H9 (cell line): ENCODE results near the gene PTPRB. TPM values are rescaled to one million over a fixed set of nuclear protein-coding genes. Genes with fewer than 3 reads are reported as not detected.

Experiments used
- DNase-seq: peaks from one replicate; pipeline ENCODE4 v3.0.0-alpha.2; 2017
- H2AFZ ChIP-seq: one replicate; pipeline ENCODE4 v1.6.1; 2013; ENCODE audit warnings: mild to moderate bottlenecking, low read length, control low read depth, moderate library complexity
- H2AK5ac ChIP-seq: 2 replicates; pipeline ENCODE4 v1.6.1; 2013; ENCODE audit warnings: low read length, control low read depth, mixed read lengths; ENCODE audit not compliant: insufficient read length
- H2BK120ac ChIP-seq: one replicate; pipeline ENCODE4 v1.6.1; 2013; ENCODE audit warnings: low read depth, mild to moderate bottlenecking, low read length, control low read depth, inconsistent platforms; ENCODE audit not compliant: poor library complexity, severe bottlenecking
- H2BK12ac ChIP-seq: 2 replicates; pipeline ENCODE4 v1.6.1; 2013; ENCODE audit warnings: low read length, control low read depth, mixed read lengths, low read depth; ENCODE audit not compliant: insufficient read length
- H2BK15ac ChIP-seq: 2 replicates; pipeline ENCODE4 v1.6.1; 2013; ENCODE audit warnings: low read depth, low read length, control low read depth
- H2BK20ac ChIP-seq: one replicate; pipeline ENCODE4 v1.6.1; 2013; ENCODE audit warnings: low read depth, mild to moderate bottlenecking, low read length, control low read depth, inconsistent platforms; ENCODE audit not compliant: poor library complexity, severe bottlenecking
- H2BK5ac ChIP-seq: 2 replicates; pipeline ENCODE4 v1.6.1; 2013; ENCODE audit warnings: low read length, control low read depth, mixed read lengths; ENCODE audit not compliant: insufficient read length
- H3K14ac ChIP-seq: 2 replicates; pipeline ENCODE4 v1.6.1; 2013; ENCODE audit warnings: low read length, control low read depth; ENCODE audit not compliant: insufficient read depth
- H3K18ac ChIP-seq: 2 replicates; pipeline ENCODE4 v1.6.1; 2013; ENCODE audit warnings: low read depth, mild to moderate bottlenecking, mixed read lengths, low read length, control low read depth; ENCODE audit not compliant: insufficient read length
- H3K23ac ChIP-seq: 2 replicates; pipeline ENCODE4 v1.6.1; 2013; ENCODE audit warnings: low read length, control low read depth, mixed read lengths, low read depth; ENCODE audit not compliant: insufficient read length
- H3K23me2 ChIP-seq: 2 replicates; pipeline ENCODE4 v1.6.1; 2013; ENCODE audit warnings: low read depth, mild to moderate bottlenecking, mixed read lengths, low read length, control low read depth; ENCODE audit not compliant: insufficient read length, poor library complexity, severe bottlenecking
- H3K27ac ChIP-seq: 2 replicates; pipeline ENCODE4 v1.5.1; 2013; ENCODE audit warnings: low read length, control low read depth, mixed read lengths, low read depth; ENCODE audit not compliant: insufficient read length
- H3K27me3 ChIP-seq: 2 replicates; pipeline ENCODE4 v1.6.1; 2013; ENCODE audit warnings: low read length, control low read depth, inconsistent platforms; ENCODE audit not compliant: insufficient read depth
- H3K4ac ChIP-seq: 2 replicates; pipeline ENCODE4 v1.6.1; 2013; ENCODE audit warnings: low read depth, mild to moderate bottlenecking, control low read depth, inconsistent platforms, low read length, moderate library complexity
- H3K4me1 ChIP-seq: 2 replicates; pipeline ENCODE4 v1.6.1; 2013; ENCODE audit warnings: low read length, control low read depth, inconsistent platforms; ENCODE audit not compliant: insufficient read depth
- H3K4me2 ChIP-seq: 2 replicates; pipeline ENCODE4 v1.6.1; 2013; ENCODE audit warnings: low read length, control low read depth, mixed read lengths; ENCODE audit not compliant: insufficient read length, insufficient read depth
- H3K56ac ChIP-seq: 2 replicates; pipeline ENCODE4 v1.6.1; 2013; ENCODE audit warnings: low read depth, mild to moderate bottlenecking, mixed read lengths, low read length, control low read depth; ENCODE audit not compliant: insufficient read length
- H3K79me1 ChIP-seq: 2 replicates; pipeline ENCODE4 v1.6.1; 2013; ENCODE audit warnings: low read depth, mild to moderate bottlenecking, moderate library complexity, low read length, control low read depth, inconsistent platforms; ENCODE audit not compliant: insufficient read depth, poor library complexity, severe bottlenecking
- H3K79me2 ChIP-seq: 2 replicates; pipeline ENCODE4 v1.6.1; 2013; ENCODE audit warnings: low read length, control low read depth, inconsistent platforms; ENCODE audit not compliant: insufficient read depth
- H3K9ac ChIP-seq: 2 replicates; pipeline ENCODE4 v1.6.1; 2013; ENCODE audit warnings: low read length, control low read depth, mixed read lengths; ENCODE audit not compliant: insufficient read length; ENCODE audit errors: extremely low read depth
- H3K9me3 ChIP-seq: one replicate; pipeline ENCODE4 v1.6.1; 2013; ENCODE audit warnings: low read depth, low read length, inconsistent platforms; ENCODE audit not compliant: control insufficient read depth
- H3T11ph ChIP-seq: one replicate; pipeline ENCODE4 v1.6.1; 2013; ENCODE audit warnings: mild to moderate bottlenecking, low read length, control low read depth, inconsistent platforms
- H4K20me1 ChIP-seq: one replicate; pipeline ENCODE4 v1.6.1; 2013; ENCODE audit not compliant: control insufficient read depth, insufficient read length, insufficient read depth
- H4K5ac ChIP-seq: 2 replicates; pipeline ENCODE4 v1.6.1; 2013; ENCODE audit warnings: low read depth, mild to moderate bottlenecking, mixed read lengths, low read length, control low read depth; ENCODE audit not compliant: insufficient read length
- H4K8ac ChIP-seq: replicated peaks from 2 replicates; pipeline ENCODE4 v1.6.1; 2013; ENCODE audit warnings: low read length, control low read depth, mixed read lengths, low read depth; ENCODE audit not compliant: insufficient read length
- H4K91ac ChIP-seq: 2 replicates; pipeline ENCODE4 v1.6.1; 2013; ENCODE audit warnings: low read depth, mild to moderate bottlenecking, moderate library complexity, mixed read lengths, low read length, control low read depth; ENCODE audit not compliant: insufficient read length
- H3K27ac Mint-ChIP-seq, 3 experiments: 2 replicates in 2 of 3; 3 replicates in 1 of 3; pipeline ENCODE4 v1.8.0; 2020 to 2021; ENCODE audit warnings: mixed read lengths in 3 of 3, mild to moderate bottlenecking in 1 of 3, moderate library complexity in 1 of 3
- H3K27me3 Mint-ChIP-seq: 2 replicates; pipeline ENCODE4 v1.8.0; 2021; ENCODE audit warnings: low read depth, mild to moderate bottlenecking, moderate library complexity, mixed read lengths
- H3K36me3 Mint-ChIP-seq, 3 experiments: 2 replicates in 2 of 3; 3 replicates in 1 of 3; pipeline ENCODE4 v1.8.0; 2020 to 2021; ENCODE audit warnings: low read depth in 3 of 3, mixed read lengths in 3 of 3; ENCODE audit not compliant: insufficient read depth in 1 of 3
- H3K4me1 Mint-ChIP-seq, 2 experiments: 2 replicates each; pipeline ENCODE4 v1.8.0; 2020; ENCODE audit warnings: mixed read lengths in 2 of 2
- H3K4me3 Mint-ChIP-seq, 2 experiments: 2 replicates in 1 of 2; 3 replicates in 1 of 2; pipeline ENCODE4 v1.8.0; 2020 to 2021; ENCODE audit warnings: mild to moderate bottlenecking in 2 of 2, mixed read lengths in 2 of 2, moderate library complexity in 1 of 2
- H3K9me3 Mint-ChIP-seq, 2 experiments: 2 replicates in 1 of 2; 3 replicates in 1 of 2; pipeline ENCODE4 v1.8.0; 2020; ENCODE audit warnings: mild to moderate bottlenecking in 2 of 2, mixed read lengths in 2 of 2, moderate library complexity in 1 of 2
- CTCF ChIP-seq: fragments of 200-600 bp; sonication (generic); conservative IDR thresholded peaks from 3 replicates; pipeline ENCODE4 v1.8.0; 2021; ENCODE audit warnings: antibody characterized with exemption, mild to moderate bottlenecking
- WGBS: extraction: QIAGEN DNeasy Blood & Tissue Kit; methylation state at CpG from one replicate; pipeline ENCODE4 v1.1.7; 2013; ENCODE audit warnings: missing lambda C conversion rate, low lambda C conversion rate, mixed read lengths; ENCODE audit not compliant: insufficient read length; ENCODE audit errors: extremely low coverage; 5-methylcytosine and 5-hydroxymethylcytosine counted together
- total RNA-seq: library from RNA; stranded (reverse); gene quantifications from 2 replicates; pipeline ENCODE4 v1.2.1, GENCODE V29; 2021

PTPRB gene
- total RNA-seq, 1 experiment from 2014 or later = 1.4 TPM

GRCh38 chr12:70619471-70620152, 17.6 kb downstream of the PTPRB start:
- TF ChIP-seq CTCF = no peak
- Histone ChIP-seq H3K4me1 (0 out of 2 replicates have a peak, but pooled peaks cover 2% of the 10 kb centered on the region), H3K18ac (no peak overlapping the region), H4K20me1 (no peaks in the 10 kb centered on the region), H2BK120ac (no peak overlapping the region), H2BK15ac (no peak overlapping the region), H2AK5ac (no peak overlapping the region), H3K79me2 (no peaks in the 10 kb centered on the region), H3K56ac (no peak overlapping the region), H4K91ac (no peak overlapping the region), H3K23ac (no peak overlapping the region), H3K79me1 (no peaks in the 10 kb centered on the region), H3K4me2 (no peak overlapping the region), H3K9me3 (no peaks in the 10 kb centered on the region), H3K14ac (no peak overlapping the region), H3K23me2 (no peaks in the 10 kb centered on the region), H3K9ac (no peak overlapping the region), H3K27me3 (no peaks in the 10 kb centered on the region), H4K5ac (no peak overlapping the region), H3K4ac (no peak overlapping the region), H4K8ac (no peak overlapping the region), H2BK5ac (no peak overlapping the region), H2BK20ac (no peak overlapping the region), H2AFZ (no peak overlapping the region), H3K27ac (no peak overlapping the region), H2BK12ac (no peak overlapping the region), H3T11ph (no peak overlapping the region)
- peaks cover 25 to 28% of the 10 kb centered on the region in 2 experiments for H3K4me1 Mint-ChIP-seq
- WGBS = no CpG with 5 or more reads among the region's 5 CpGs
- H3K27ac Mint-ChIP-seq = no peak overlapping the region
- H3K27me3 Mint-ChIP-seq = no peaks in the 10 kb centered on the region; the same call in 1 of the 2 replicates
- no peaks in the 10 kb centered on the region for H3K36me3 Mint-ChIP-seq
- no peak overlapping the region for H3K4me3 Mint-ChIP-seq
- no peak for DNase-seq
- no peaks in the 10 kb centered on the region for H3K9me3 Mint-ChIP-seq
